Parathyroid adenoma (tissue), 2 donors: Measurements from ENCODE around the gene TTC33.

Experiments used
- H2AFZ ChIP-seq: fragments of 300-600 bp; sonication (generic); one replicate; pipeline ENCODE4 v1.7.0; 2017; ENCODE audit warnings: antibody characterized with exemption, mild to moderate bottlenecking
- H3K27ac ChIP-seq: fragments of 300-600 bp; sonication (generic); one replicate; pipeline ENCODE4 v1.7.0; 2017
- H3K27me3 ChIP-seq: fragments of 300-600 bp; sonication (generic); one replicate; pipeline ENCODE4 v1.7.0; 2017; ENCODE audit warnings: low read length; ENCODE audit not compliant: control insufficient read depth, insufficient read depth
- H3K36me3 ChIP-seq: fragments of 300-600 bp; sonication (generic); one replicate; pipeline ENCODE4 v1.7.0; 2017; ENCODE audit warnings: low read length; ENCODE audit not compliant: control insufficient read depth, insufficient read depth
- H3K4me1 ChIP-seq: fragments of 300-600 bp; sonication (generic); one replicate; pipeline ENCODE4 v1.7.0; 2017; ENCODE audit warnings: control low read depth
- H3K4me2 ChIP-seq: fragments of 300-600 bp; sonication (generic); one replicate; pipeline ENCODE4 v1.7.0; 2017; ENCODE audit warnings: low read length
- H3K4me3 ChIP-seq: fragments of 300-600 bp; sonication (generic); one replicate; pipeline ENCODE4 v1.7.0; 2017; ENCODE audit warnings: low read depth, low read length
- H3K79me2 ChIP-seq: fragments of 300-600 bp; sonication (generic); one replicate; pipeline ENCODE4 v1.7.0; 2017; ENCODE audit warnings: control low read depth
- H3K9ac ChIP-seq: fragments of 300-600 bp; sonication (generic); one replicate; pipeline ENCODE4 v1.7.0; 2017; ENCODE audit warnings: mild to moderate bottlenecking
- H3K9me3 ChIP-seq: fragments of 300-600 bp; sonication (generic); one replicate; pipeline ENCODE4 v1.7.0; 2017; ENCODE audit warnings: low read length; ENCODE audit not compliant: control insufficient read depth
- CTCF ChIP-seq: fragments of 300-600 bp; sonication (generic); IDR thresholded peaks from one replicate; pipeline ENCODE4 v1.7.0; 2017; ENCODE audit warnings: antibody characterized with exemption, mild to moderate bottlenecking
- donor health status: primary hyperparathyroidism.

Gene TTC33

GRCh38 chr5:40618926-40619325, 136.8 kb downstream of the TTC33 start:
- TF ChIP-seq CTCF, result no peak
- Histone ChIP-seq H3K79me2 (no peaks in the 10 kb centered on the region), H3K9ac (no peak overlapping the region), H3K4me3 (no peak overlapping the region), H3K27ac (no peak overlapping the region), H3K36me3 (no peaks in the 10 kb centered on the region), H3K4me1 (no peaks in the 10 kb centered on the region), H2AFZ (no peak overlapping the region), H3K4me2 (no peak overlapping the region), H3K27me3 (no peaks in the 10 kb centered on the region), H3K9me3 (no peaks in the 10 kb centered on the region)

- H3K4me3 ChIP-seq, result no peak overlapping the region
- no peak overlapping the region for H3K9ac ChIP-seq
- no peaks in the 10 kb centered on the region for H3K27me3 ChIP-seq
- no peak for TF ChIP-seq CTCF
- H3K9me3 ChIP-seq, result no peaks in the 10 kb centered on the region
- H3K27ac ChIP-seq, result no peak overlapping the region
- no peaks in the 10 kb centered on the region for H3K36me3 ChIP-seq
- no peak overlapping the region for H2AFZ ChIP-seq
- no peaks in the 10 kb centered on the region for H3K4me1 ChIP-seq
- H3K4me2 ChIP-seq, result no peak overlapping the region
- no peaks in the 10 kb centered on the region for H3K79me2 ChIP-seq
Measured at GRCh38 chr5:40616781-40617180, 139.0 kb downstream of the TTC33 start.

GRCh38 chr5:40615586-40616170, 140.1 kb downstream of the TTC33 start:
- H3K27ac ChIP-seq, result no peak overlapping the region
- H3K4me1 ChIP-seq, result no peaks in the 10 kb centered on the region
- H2AFZ ChIP-seq, result no peak overlapping the region
- H3K79me2 ChIP-seq, result no peaks in the 10 kb centered on the region
- no peaks in the 10 kb centered on the region for H3K27me3 ChIP-seq
- no peak for TF ChIP-seq CTCF
- no peaks in the 10 kb centered on the region for H3K9me3 ChIP-seq
- no peaks in the 10 kb centered on the region for H3K36me3 ChIP-seq
- no peak overlapping the region for H3K4me3 ChIP-seq
- no peak overlapping the region for H3K4me2 ChIP-seq
- no peak overlapping the region for H3K9ac ChIP-seq

- no peaks in the 10 kb centered on the region for H3K4me1 ChIP-seq
Measured at GRCh38 chr5:40614923-40615585, 140.7 kb downstream of the TTC33 start.

More at GRCh38 chr5:40614923-40615585, 140.7 kb downstream of the TTC33 start:
- Histone ChIP-seq H3K9me3 (no peaks in the 10 kb centered on the region), H3K79me2 (no peaks in the 10 kb centered on the region), H2AFZ (no peak overlapping the region), H3K9ac (no peak overlapping the region), H3K27me3 (no peaks in the 10 kb centered on the region), H3K4me2 (no peak overlapping the region), H3K36me3 (no peaks in the 10 kb centered on the region), H3K4me3 (no peak overlapping the region), H3K27ac (no peak overlapping the region)
- TF ChIP-seq CTCF, result no peak
